Measurements from ENCODE around the gene CNMD. TPM values are rescaled to one million over a fixed set of nuclear protein-coding genes. Genes with fewer than 3 reads are reported as not detected.

The CNMD gene
- total RNA-seq, 1 donor from 2014 or later = not detected

- peaks cover 13% of the 10 kb centered on the region for H3K36me3 Mint-ChIP-seq (ENCODE audit: low read depth)
- no peak overlapping the region for H3K4me3 Mint-ChIP-seq (ENCODE audit: unreplicated experiment)
- no peaks in the 10 kb centered on the region for H3K27me3 Mint-ChIP-seq (ENCODE audit: low read depth)
- H3K9me3 Mint-ChIP-seq (ENCODE audit: low read depth) = no peaks in the 10 kb centered on the region
- no peak for DNase-seq (ENCODE audit: low spot score)
- no peak overlapping the region for H3K27ac Mint-ChIP-seq (ENCODE audit: unreplicated experiment)
- H3K4me1 Mint-ChIP-seq (ENCODE audit: low read depth) = no peaks in the 10 kb centered on the region
- no peak for TF ChIP-seq CTCF (IDR thresholded peaks at IDR 0.05)
Measured at GRCh38 chr13:52670726-52671125, 68.9 kb downstream of the CNMD start.

GRCh38 chr13:52669677-52670076 is 69.9 kb downstream of the CNMD start:
- peak; percentile 68 for TF ChIP-seq CTCF (IDR thresholded peaks at IDR 0.05)
- Mint-ChIP-seq H3K4me1 (ENCODE audit: low read depth) (no peaks in the 10 kb centered on the region), H3K4me3 (ENCODE audit: unreplicated experiment) (no peak overlapping the region), H3K36me3 (ENCODE audit: low read depth) (peaks cover 16% of the 10 kb centered on the region), H3K9me3 (ENCODE audit: low read depth) (no peaks in the 10 kb centered on the region), H3K27me3 (ENCODE audit: low read depth) (no peaks in the 10 kb centered on the region), H3K27ac (ENCODE audit: unreplicated experiment) (no peak overlapping the region)
- DNase-seq (ENCODE audit: low spot score) = no peak

- Mint-ChIP-seq H3K27me3 (ENCODE audit: low read depth) (no peaks in the 10 kb centered on the region), H3K4me3 (ENCODE audit: unreplicated experiment) (no peak overlapping the region), H3K9me3 (ENCODE audit: low read depth) (no peaks in the 10 kb centered on the region), H3K4me1 (ENCODE audit: low read depth) (no peaks in the 10 kb centered on the region), H3K27ac (ENCODE audit: unreplicated experiment) (no peak overlapping the region), H3K36me3 (ENCODE audit: low read depth) (peaks cover 18% of the 10 kb centered on the region)
- no peak for DNase-seq (ENCODE audit: low spot score)
- peak; percentile 75 for TF ChIP-seq CTCF (IDR thresholded peaks at IDR 0.05)
Measured at GRCh38 chr13:52665325-52665724, 74.3 kb downstream of the CNMD start.

- Mint-ChIP-seq H3K9me3 (ENCODE audit: low read depth) (no peaks in the 10 kb centered on the region), H3K4me3 (ENCODE audit: unreplicated experiment) (no peak overlapping the region), H3K4me1 (ENCODE audit: low read depth) (no peaks in the 10 kb centered on the region), H3K27ac (ENCODE audit: unreplicated experiment) (no peak overlapping the region), H3K36me3 (ENCODE audit: low read depth) (peaks cover 21% of the 10 kb centered on the region), H3K27me3 (ENCODE audit: low read depth) (no peaks in the 10 kb centered on the region)
- TF ChIP-seq CTCF (IDR thresholded peaks at IDR 0.05) = no peak
- DNase-seq (ENCODE audit: low spot score) = no peak
Measured at GRCh38 chr13:52664272-52664671, 75.3 kb downstream of the CNMD start.

- Mint-ChIP-seq H3K27me3 (ENCODE audit: low read depth) (no peaks in the 10 kb centered on the region), H3K4me1 (ENCODE audit: low read depth) (no peaks in the 10 kb centered on the region), H3K36me3 (ENCODE audit: low read depth) (peaks cover 5% of the 10 kb centered on the region), H3K4me3 (ENCODE audit: unreplicated experiment) (no peak overlapping the region), H3K9me3 (ENCODE audit: low read depth) (no peaks in the 10 kb centered on the region), H3K27ac (ENCODE audit: unreplicated experiment) (no peak overlapping the region)
- no peak for TF ChIP-seq CTCF (IDR thresholded peaks at IDR 0.05)
- DNase-seq (ENCODE audit: low spot score) = no peak
Measured at GRCh38 chr13:52659340-52659739, 80.3 kb downstream of the CNMD start.

Other genes with a start within 250 kb of the CNMD start
- gene HNRNPA1L2, start 97.4 kb downstream of the CNMD start, total RNA-seq = 7.3 to 10.9 TPM (median 7.4 TPM) in 3 replicates
- 46.6 to 57.5 TPM (median 50.5 TPM) in 3 replicates for gene SUGT1, start 87.0 kb downstream of the CNMD start, total RNA-seq
- not detected in 3 replicates for gene PCDH8, start 108.8 kb upstream of the CNMD start, total RNA-seq

Measured in chondrocyte (in vitro differentiated cells).